PC-9 (cell line): ENCODE measurements around the gene CETN1. TPM values are rescaled to one million over a fixed set of nuclear protein-coding genes. Genes with fewer than 3 reads are reported as not detected.
A peak's percentile ranks its signal among the peaks of the same experiment; 100 is the strongest.

Experiments used
- BruUV-seq: library from RNA; stranded (reverse); fragments of 400-500 nt; replicated peaks from 2 replicates; lab custom pipeline; 2021; lab: Mats Ljungman, UMichigan
- CTCF ChIA-PET: fragments of 300-600 bp; sonication (Branson Sonifier 250); formaldehyde crosslinking; loops from one replicate; lab custom pipeline; 2022; ENCODE audit warnings: antibody characterized with exemption; lab: Charles Lee
- POLR2A ChIA-PET: fragments of 300-600 bp; sonication (Branson Sonifier 250); formaldehyde crosslinking; loops from one replicate; lab custom pipeline; 2022; ENCODE audit warnings: antibody characterized with exemption; ENCODE audit not compliant: unreplicated experiment; lab: Charles Lee
- DNase-seq, 2 experiments: peaks; one replicate each; pipeline versions ENCODE4 v3.0.0 to v3.0.0-alpha.2; 2015 to 2022; ENCODE audit warnings: mixed read lengths in 1 of 2
- H2AFZ ChIP-seq: fragments of 200-600 bp; sonication (generic); 2 replicates; pipeline ENCODE4 v1.8.1; 2017; ENCODE audit warnings: antibody characterized with exemption
- H3F3A ChIP-seq: fragments of 200-600 bp; sonication (generic); 2 replicates; pipeline ENCODE4 v1.8.1; 2017; ENCODE audit warnings: antibody characterized with exemption, mild to moderate bottlenecking, low read depth; ENCODE audit not compliant: insufficient read depth
- H3K27ac ChIP-seq: fragments of 200-600 bp; sonication (generic); 2 replicates; pipeline ENCODE4 v1.6.1; 2016; ENCODE audit warnings: mixed run types
- H3K27me3 ChIP-seq: fragments of 200-600 bp; sonication (generic); 2 replicates; pipeline ENCODE4 v1.6.1; 2016; ENCODE audit warnings: low read depth, mixed run types; ENCODE audit not compliant: insufficient read depth
- H3K36me3 ChIP-seq: fragments of 200-600 bp; sonication (generic); 2 replicates; pipeline ENCODE4 v1.6.1; 2016; ENCODE audit warnings: low read depth, mixed run types
- H3K4me1 ChIP-seq: fragments of 200-600 bp; sonication (generic); replicated peaks from 2 replicates; pipeline ENCODE4 v1.6.1; 2016; ENCODE audit warnings: mixed run types; ENCODE audit not compliant: insufficient read depth
- H3K4me2 ChIP-seq: fragments of 200-600 bp; sonication (generic); 2 replicates; pipeline ENCODE4 v1.6.1; 2017; ENCODE audit warnings: mixed run types
- H3K4me3 ChIP-seq: fragments of 200-600 bp; sonication (generic); 2 replicates; pipeline ENCODE4 v1.6.1; 2016; ENCODE audit warnings: mixed run types
- H3K79me2 ChIP-seq: fragments of 200-600 bp; sonication (generic); 2 replicates; pipeline ENCODE4 v1.6.1; 2017; ENCODE audit warnings: low read depth, mixed run types
- H3K9me2 ChIP-seq: fragments of 200-600 bp; sonication (generic); 2 replicates; pipeline ENCODE4 v1.8.1; 2017; ENCODE audit warnings: mild to moderate bottlenecking; ENCODE audit not compliant: insufficient read depth
- H3K9me3 ChIP-seq: fragments of 200-600 bp; sonication (generic); 2 replicates; pipeline ENCODE4 v1.8.1; 2016; ENCODE audit warnings: low read depth; ENCODE audit not compliant: insufficient read depth
- H4K20me1 ChIP-seq: fragments of 200-600 bp; sonication (generic); 2 replicates; pipeline ENCODE4 v1.8.1; 2017; ENCODE audit not compliant: insufficient read depth
- CTCF ChIP-seq: fragments of 200-600 bp; sonication (generic); conservative IDR thresholded peaks from 2 replicates; pipeline ENCODE4 v1.6.1; 2017; ENCODE audit warnings: mixed run types, antibody characterized with exemption, mild to moderate bottlenecking, moderate library complexity
- EZH2 ChIP-seq: fragments of 200-600 bp; sonication (generic); IDR thresholded peaks from 2 replicates; pipeline ENCODE4 v1.8.0; 2017; ENCODE audit warnings: antibody characterized with exemption, low read depth
- intact Hi-C: fragments of 100-400 bp; cut with micrococcal nuclease; formaldehyde crosslinking; loops from one replicate; pipeline ENCODE4 v1.10.0; 2022; ENCODE audit not compliant: unreplicated experiment
- total RNA-seq: library from RNA; stranded (reverse); gene quantifications from 2 replicates; pipeline ENCODE4 v1.2.3, GENCODE V29; 2021

CETN1 gene
- total RNA-seq, 1 experiment from 2014 or later: not detected

GRCh38 chr18:595068-595467 lies 14.9 kb downstream of the CETN1 start:
- Histone ChIP-seq H3F3A (peaks cover 11% of the 10 kb centered on the region; the same call in 1 of the 2 replicates), H2AFZ (no peak overlapping the region), H3K4me3 (no peak overlapping the region), H3K4me2 (no peak overlapping the region), H3K27me3 (peaks cover 52% of the 10 kb centered on the region), H3K79me2 (no peaks in the 10 kb centered on the region), H3K36me3 (no peaks in the 10 kb centered on the region), H4K20me1 (no peaks in the 10 kb centered on the region), H3K4me1 (peaks cover 9% of the 10 kb centered on the region), H3K9me2 (no peaks in the 10 kb centered on the region), H3K27ac (no peak overlapping the region), H3K9me3 (no peaks in the 10 kb centered on the region)
- intact Hi-C loops: no loop called here
- DNase-seq: no peak
- CTCF ChIA-PET: no interaction called here
- POLR2A ChIA-PET: no interaction called here
- TF ChIP-seq CTCF (no peak), EZH2 (no peak)
- BruUV-seq: no TSS peak

- Histone ChIP-seq H3K79me2 (no peaks in the 10 kb centered on the region), H3K4me3 (0 out of 2 replicates have a peak overlapping the region, but pooled peaks have one; percentile 54), H3K9me2 (no peaks in the 10 kb centered on the region), H3K4me1 (peaks cover 9% of the 10 kb centered on the region), H3K36me3 (no peaks in the 10 kb centered on the region), H3F3A (peaks cover 11% of the 10 kb centered on the region; the same call in 1 of the 2 replicates), H3K27me3 (peaks cover 54% of the 10 kb centered on the region), H3K27ac (no peak overlapping the region), H4K20me1 (no peaks in the 10 kb centered on the region), H3K9me3 (no peaks in the 10 kb centered on the region), H2AFZ (no peak overlapping the region), H3K4me2 (peak overlapping the region; percentile 85)
- BruUV-seq: no TSS peak
- ChIA-PET CTCF (no interaction called here), POLR2A (no interaction called here)
- intact Hi-C loops: no loop called here
- DNase-seq: no peak
- TF ChIP-seq EZH2 (no peak), CTCF (no peak)
Measured at GRCh38 chr18:595571-595970, 15.4 kb downstream of the CETN1 start.

- Histone ChIP-seq H3F3A (peaks cover 11% of the 10 kb centered on the region; the same call in 1 of the 2 replicates), H3K9me3 (no peaks in the 10 kb centered on the region), H3K4me2 (peak overlapping the region; percentile 85), H2AFZ (peak overlapping the region; percentile 29; the same call in 1 of the 2 replicates), H4K20me1 (no peaks in the 10 kb centered on the region), H3K4me3 (peak overlapping the region; percentile 54), H3K9me2 (no peaks in the 10 kb centered on the region), H3K4me1 (peaks cover 9% of the 10 kb centered on the region), H3K27me3 (peaks cover 57% of the 10 kb centered on the region), H3K79me2 (no peaks in the 10 kb centered on the region), H3K27ac (no peak overlapping the region), H3K36me3 (no peaks in the 10 kb centered on the region)
- peak in 1 of 2 experiments; percentile 5 for DNase-seq
- intact Hi-C loops: loop anchor here (2.0 kb wide), 1 partner anchor 328 kb away; the partner anchor contains the start of gene THOC1
- CTCF ChIA-PET: interaction anchor here (0.7 kb wide), 1 partner anchor 436 kb away, joined by 3 read pairs; no protein-coding TSS in a partner anchor
- no TSS peak for BruUV-seq
- TF ChIP-seq CTCF (no peak), EZH2 (no peak)
- POLR2A ChIA-PET: no interaction called here
Measured at GRCh38 chr18:596288-596881, 16.2 kb downstream of the CETN1 start.
